ENCODE results near the gene CHPF2. TPM values are rescaled to one million over a fixed set of nuclear protein-coding genes. Genes with fewer than 3 reads are reported as not detected.

Gene CHPF2
- 40.2 and 43.6 TPM in 2 replicates for total RNA-seq (2014; rRNA removed; shearing (Covaris generic))

GRCh38 chr7:151232091-151232916 lies at the start of gene CHPF2:
Gene CHPF2 (plus strand): TSS chr7:151232483. CDS start chr7:151234012, 1,529 bp downstream.

GRCh38 chr7:151186640-151187408 lies 45.5 kb upstream of the CHPF2 start, which contains the start of gene ASB10:
Gene ASB10 (minus strand): TSS chr7:151187250. CDS start chr7:151187130, 120 bp downstream.

GRCh38 chr7:151210087-151210854 lies 22.0 kb upstream of the CHPF2 start, which contains the start of gene H2BK1:
Gene H2BK1 (minus strand): TSS chr7:151210488. CDS start chr7:151210318, 170 bp downstream.

GRCh38 chr7:151226875-151227782 lies 5.2 kb upstream of the CHPF2 start, which contains the start of gene ABCF2:
Gene ABCF2 (minus strand): TSS chr7:151227205. CDS start chr7:151226458, 747 bp downstream.

GRCh38 chr7:151248346-151249033 lies 16.2 kb downstream of the CHPF2 start, which contains the start of gene SMARCD3:
Gene SMARCD3 (minus strand): TSS chr7:151248694. CDS start chr7:151248562, 132 bp downstream.

Other genes starting within 250 kb of the CHPF2 start
- not detected in 2 replicates for gene NOS3, start 241.5 kb upstream of the CHPF2 start, total RNA-seq (2014; rRNA removed; shearing (Covaris generic))
- gene ATG9B, start 208.0 kb upstream of the CHPF2 start, total RNA-seq (2014; rRNA removed; shearing (Covaris generic)), result not detected in 2 replicates
- gene ABCB8, start 204.0 kb upstream of the CHPF2 start, total RNA-seq (2014; rRNA removed; shearing (Covaris generic)), result 29.2 and 37.3 TPM in 2 replicates
- gene ASIC3, start 184.0 kb upstream of the CHPF2 start, total RNA-seq (2014; rRNA removed; shearing (Covaris generic)), result 0.74 and 3.7 TPM in 2 replicates
- gene CDK5, start 174.6 kb upstream of the CHPF2 start, total RNA-seq (2014; rRNA removed; shearing (Covaris generic)), result 44.8 and 50.0 TPM in 2 replicates
- gene SLC4A2, start 172.9 kb upstream of the CHPF2 start, total RNA-seq (2014; rRNA removed; shearing (Covaris generic)), result 193 and 293 TPM in 2 replicates
- gene FASTK, start 151.7 kb upstream of the CHPF2 start, total RNA-seq (2014; rRNA removed; shearing (Covaris generic)), result 93.0 and 94.2 TPM in 2 replicates
- gene TMUB1, start 149.0 kb upstream of the CHPF2 start, total RNA-seq (2014; rRNA removed; shearing (Covaris generic)), result 48.4 and 64.1 TPM in 2 replicates
- 58.4 and 63.6 TPM in 2 replicates for gene AGAP3, start 146.0 kb upstream of the CHPF2 start, total RNA-seq (2014; rRNA removed; shearing (Covaris generic))
- not detected in 2 replicates for gene GBX1, start 64.8 kb upstream of the CHPF2 start, total RNA-seq (2014; rRNA removed; shearing (Covaris generic))
- gene ASB10, start 45.2 kb upstream of the CHPF2 start, total RNA-seq (2014; rRNA removed; shearing (Covaris generic)), result not detected in 2 replicates
- gene H2BK1, start 22.0 kb upstream of the CHPF2 start, total RNA-seq (2014; rRNA removed; shearing (Covaris generic)), result not detected in 2 replicates
- gene ABCF2, start 5.3 kb upstream of the CHPF2 start, total RNA-seq (2014; rRNA removed; shearing (Covaris generic)), result 57.4 and 67.6 TPM in 2 replicates
- gene SMARCD3, start 16.2 kb downstream of the CHPF2 start, total RNA-seq (2014; rRNA removed; shearing (Covaris generic)), result 15.9 and 16.9 TPM in 2 replicates
- 81.8 and 85.5 TPM in 2 replicates for gene NUB1, start 109.3 kb downstream of the CHPF2 start, total RNA-seq (2014; rRNA removed; shearing (Covaris generic))
- gene WDR86, start 177.6 kb downstream of the CHPF2 start, total RNA-seq (2014; rRNA removed; shearing (Covaris generic)), result not detected in 2 replicates
- not detected in 2 replicates for gene CRYGN, start 207.7 kb downstream of the CHPF2 start, total RNA-seq (2014; rRNA removed; shearing (Covaris generic))

All from A375 (cell line).